K562 (cell line): ENCODE data around the gene TPSG1. TPM values are rescaled to one million over a fixed set of nuclear protein-coding genes. Genes with fewer than 3 reads are reported as not detected.
A peak's percentile ranks its signal among the peaks of the same experiment; 100 is the strongest.

Experiments used
- ATAC-seq: fragments of 200-7000 bp; cut with Tn5 transposase; 3 replicates; pipeline ENCODE4 v1.9.1; 2020; ENCODE audit warnings: moderate library complexity
- BruUV-seq: library from RNA; stranded (reverse); fragments of 400-500 nt; replicated peaks from 2 replicates; lab custom pipeline; 2021; lab: Mats Ljungman, UMichigan
- CTCF ChIA-PET: fragments of 300-600 bp; formaldehyde crosslinking; extraction: SDS; loops from one replicate; lab custom pipeline; 2021; ENCODE audit warnings: low intra/inter-chr PET ratio; lab: Yijun Ruan, JAX
- POLR2A ChIA-PET: fragments of 300-600, 350-650 bp; sonication (Branson Sonifier 250); formaldehyde crosslinking; extraction: SDS; loops from one replicate; lab custom pipeline; 2021; ENCODE audit warnings: antibody characterized with exemption, inconsistent platforms; lab: Yijun Ruan, JAX
- DNase-seq, 4 experiments: peaks; one replicate each; pipeline versions ENCODE4 v3.0.0 to v3.0.0-alpha.2; 2011 to 2018; ENCODE audit warnings: low spot score in 3 of 4, mixed read lengths in 3 of 4; ENCODE audit errors: extremely low read depth in 1 of 4
- FAIRE-seq: peaks from 2 replicates; lab custom pipeline; 2011; peaks lifted over from hg19 to GRCh38; lab: Jason Lieb, UNC
- H2AFZ ChIP-seq: 2 replicates; pipeline ENCODE4 v1.6.0; 2011; ENCODE audit warnings: low read depth, low read length, control low read depth, inconsistent platforms
- H3K27ac ChIP-seq: fragments of 200-600 bp; 3 replicates; pipeline ENCODE4 v1.8.0; 2011; ENCODE audit warnings: low read depth, mild to moderate bottlenecking, control low read depth, inconsistent platforms, low read length, moderate library complexity, mixed read lengths; ENCODE audit errors: extremely low read depth
- H3K27me3 ChIP-seq, 2 experiments: fragments of 300-600 bp in 1 of 2; 2 replicates in 1 of 2; 3 replicates in 1 of 2; pipeline versions ENCODE4 v1.6.0 to v1.8.0; 2011; ENCODE audit warnings: inconsistent platforms in 2 of 2, low read length in 2 of 2, mild to moderate bottlenecking in 1 of 2, mixed read lengths in 1 of 2, moderate library complexity in 1 of 2; ENCODE audit not compliant: control insufficient read depth in 2 of 2, insufficient read depth in 2 of 2
- H3K36me3 ChIP-seq: fragments of 300-600 bp; 3 replicates; pipeline ENCODE4 v1.8.0; 2011; ENCODE audit warnings: mild to moderate bottlenecking, low read length, inconsistent platforms; ENCODE audit not compliant: control insufficient read depth, insufficient read depth
- H3K4me1 ChIP-seq, 2 experiments: fragments of 200-600 bp in 1 of 2; replicated peaks in 1 of 2; 2 replicates in 1 of 2; 3 replicates in 1 of 2; pipeline versions ENCODE4 v1.5.1 to v1.8.0; 2011; ENCODE audit warnings: inconsistent platforms in 2 of 2, low read length in 2 of 2, mild to moderate bottlenecking in 1 of 2, mixed read lengths in 1 of 2, moderate library complexity in 1 of 2; ENCODE audit not compliant: control insufficient read depth in 2 of 2, insufficient read depth in 2 of 2
- H3K4me2 ChIP-seq: 2 replicates; pipeline ENCODE4 v1.6.1; 2011; ENCODE audit warnings: low read length, control low read depth, inconsistent platforms, mixed read lengths; ENCODE audit not compliant: insufficient read depth
- H3K4me3 ChIP-seq: fragments of 200-600 bp; sonication (generic), shearing (Covaris generic); 2 replicates; pipeline ENCODE4 v1.5.1; 2016; ENCODE audit warnings: control low read depth, inconsistent platforms
- H3K79me2 ChIP-seq: fragments of 200-600 bp; 3 replicates; pipeline ENCODE4 v1.8.0; 2011; ENCODE audit warnings: low read length, inconsistent platforms; ENCODE audit not compliant: control insufficient read depth, insufficient read depth
- H3K9ac ChIP-seq, 2 experiments: 2 replicates each; pipeline versions ENCODE4 v1.6.0 to v1.6.1; 2011; ENCODE audit warnings: low read depth in 2 of 2, low read length in 2 of 2, control low read depth in 1 of 2, inconsistent platforms in 1 of 2, mild to moderate bottlenecking in 1 of 2, mixed read lengths in 1 of 2; ENCODE audit not compliant: insufficient read depth in 1 of 2
- H3K9me1 ChIP-seq: one replicate; pipeline ENCODE4 v1.6.0; 2011; ENCODE audit warnings: inconsistent platforms, mild to moderate bottlenecking, low read length, moderate library complexity; ENCODE audit not compliant: control insufficient read depth, insufficient read depth
- H3K9me3 ChIP-seq: replicated peaks from 2 replicates; pipeline ENCODE4 v1.5.1; 2011; ENCODE audit warnings: low read depth, low read length, inconsistent platforms; ENCODE audit not compliant: control insufficient read depth, insufficient read depth
- H4K20me1 ChIP-seq: replicated peaks from 2 replicates; pipeline ENCODE4 v1.6.1; 2011; ENCODE audit warnings: low read length, inconsistent platforms, mixed read lengths; ENCODE audit not compliant: control insufficient read depth, insufficient read depth
- CTBP1 ChIP-seq: fragments of 450-650 bp; IDR thresholded peaks from 2 replicates; pipeline ENCODE4 v1.6.1; 2016; ENCODE audit warnings: borderline replicate concordance
- DMBX1 ChIP-seq: fragments of 250-450 bp; sonication (Bioruptor Pico); IDR thresholded peaks from 2 replicates; pipeline ENCODE4 v1.8.0; 2022; ENCODE audit warnings: inconsistent platforms, mild to moderate bottlenecking, moderate library complexity, borderline replicate concordance
- MED1 ChIP-seq: sonication (generic); formaldehyde crosslinking; IDR thresholded peaks from 2 replicates; pipeline ENCODE4 v1.8.1; 2023; ENCODE audit warnings: missing genetic modification reagents, borderline replicate concordance
- RBM17 ChIP-seq: fragments of 200-400 bp; formaldehyde crosslinking; IDR thresholded peaks from 2 replicates; pipeline ENCODE4 v1.6.1; 2017; ENCODE audit warnings: low read depth, mild to moderate bottlenecking, low read length, borderline replicate concordance
- SP2 ChIP-seq: IDR thresholded peaks from 2 replicates; pipeline ENCODE4 v1.6.1; 2011; ENCODE audit warnings: mild to moderate bottlenecking, low read depth, low read length, moderate library complexity; ENCODE audit not compliant: poor library complexity, severe bottlenecking; ENCODE audit errors: extremely low read depth
- SRF ChIP-seq, 2 experiments: fragments of 250-450, 450-650 bp in 1 of 2; sonication (Bioruptor Pico) in 1 of 2; sonication (generic) in 1 of 2; formaldehyde crosslinking; IDR thresholded peaks; 2 replicates each; pipeline versions ENCODE4 v1.5.0 to v1.5.1; 2020 to 2022; ENCODE audit warnings: mild to moderate bottlenecking in 1 of 2, missing genetic modification reagents in 1 of 2
- SRSF1 ChIP-seq: fragments of 200-400 bp; formaldehyde crosslinking; IDR thresholded peaks from 2 replicates; pipeline ENCODE4 v1.6.1; 2017; ENCODE audit warnings: mild to moderate bottlenecking, low read depth, low read length, moderate library complexity
- ZNF445 ChIP-seq: fragments of 250-450 bp; sonication (Bioruptor Pico); IDR thresholded peaks from 2 replicates; pipeline ENCODE4 v1.4.0; 2020; ENCODE audit warnings: low read depth, mild to moderate bottlenecking, moderate library complexity
- WGBS: fragments of 100-300 bp; shearing (Covaris generic); methylation state at CpG from one replicate; pipeline ENCODE4 v1.1.6; 2016; ENCODE audit warnings: low coverage, mixed read lengths; ENCODE audit not compliant: insufficient coverage; ENCODE audit errors: missing lambda C conversion rate; 5-methylcytosine and 5-hydroxymethylcytosine counted together
- in situ Hi-C: fragments of 300-500 bp; cut with MboI; formaldehyde crosslinking; loops from 4 replicates; pipeline ENCODE4 v1.15.0; 2018; ENCODE audit warnings: inconsistent platforms, mixed read lengths
- intact Hi-C: fragments of 100-400 bp; cut with micrococcal nuclease; formaldehyde crosslinking; loops from 2 replicates; pipeline ENCODE4 v1.14.2; 2022
- polyA plus RNA-seq, 8 experiments: library from polyadenylated mRNA; depleted of rRNA in 4 of 8; stranded (reverse) in 5 of 8; unstranded in 3 of 8; fragments of >200 nt; fragmentation: Nextera tagmentation in 2 of 8; fragmentation: Illumina TruSeq in 1 of 8; extraction: Ambion mirVana in 2 of 8; extraction: Trizol in 1 of 8; gene quantifications; 2 replicates each; pipeline versions ENCODE4 v1.2.1 to v1.2.3, GENCODE V29; 2011 to 2014; ENCODE audit warnings: inconsistent platforms in 1 of 8, missing spikeins in 1 of 8
- total RNA-seq, 7 experiments: library from RNA; depleted of rRNA in 6 of 7; stranded (reverse); fragments of >200 nt in 6 of 7; fragmentation: Illumina TruSeq in 2 of 7; extraction: Trizol in 2 of 7; gene quantifications; 2 replicates each; pipeline versions ENCODE4 v1.2.1 to v1.2.3, GENCODE V29; 2011 to 2021; ENCODE audit warnings: low replicate concordance in 1 of 7

The TPSG1 gene
- total and polyA plus RNA-seq, 9 of the 15 experiments (the other 6 are each of a cell fraction or from before 2014, with no cell fraction given): not detected

DNA sequence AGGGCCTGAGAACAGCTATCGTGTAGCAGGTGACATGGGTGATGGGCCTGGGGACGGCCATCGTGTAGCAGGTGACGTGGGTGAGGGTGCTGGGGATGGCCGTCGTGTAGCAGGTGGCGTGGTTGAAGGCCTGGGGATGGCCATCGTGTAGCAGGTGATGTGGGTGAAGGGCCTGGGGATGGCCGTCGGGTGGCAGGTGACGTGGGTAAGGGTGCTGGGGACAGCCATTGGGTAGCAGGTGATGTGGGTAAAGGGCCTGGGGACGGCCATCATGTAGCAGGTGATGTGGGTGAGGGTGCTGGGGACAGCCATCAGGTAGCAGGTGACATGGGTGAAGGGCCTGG is 46.3 kb upstream of the TPSG1 start:
- no peak overlapping the region for H3K4me2 ChIP-seq
- no peaks in the 10 kb centered on the region for H4K20me1 ChIP-seq
- no peaks in the 10 kb centered on the region for H3K9me1 ChIP-seq
- no peaks in the 10 kb centered on the region for H3K79me2 ChIP-seq
- H3K27me3 ChIP-seq: peaks cover 0 to 16% of the 10 kb centered on the region in 2 experiments; a peak in 3 of 5 replicates
- ATAC-seq: no peak
- intact Hi-C loops (no loop called here), in situ Hi-C loops (no loop called here)
- H3K4me3 ChIP-seq: no peak overlapping the region
- no TSS peak for BruUV-seq
- H3K4me1 ChIP-seq: peaks cover 3 to 27% of the 10 kb centered on the region in 2 experiments; a peak in 3 of 5 replicates
- TF ChIP-seq SRF (CRISPR knock-in tag; IDR thresholded peaks at IDR 0.05) (no peak), SP2 (no peak), RBM17 (no peak), CTBP1 (no peak), SRSF1 (no peak), DMBX1 (CRISPR knock-in tag) (no peak), MED1 (CRISPR knock-in tag) (no peak), ZNF445 (no peak)
- H2AFZ ChIP-seq: no peak overlapping the region
- H3K9ac ChIP-seq: peak overlapping the region in 1 of 2 experiments; percentile 58; a peak in 2 of 4 replicates
- no peak for DNase-seq
- H3K9me3 ChIP-seq: no peaks in the 10 kb centered on the region
- no peaks in the 10 kb centered on the region for H3K36me3 ChIP-seq
- CTCF ChIA-PET: interaction anchor here (0.7 kb wide), 1 partner anchor 73 kb away, joined by 3 read pairs; no protein-coding TSS in a partner anchor
- H3K27ac ChIP-seq: no peak overlapping the region
- POLR2A ChIA-PET: interaction anchor here (0.5 kb wide), 1 partner anchor 634 kb away, joined by 3 read pairs; no protein-coding TSS in a partner anchor
- 26% methylated on average over 12 of the region's 12 CpGs for WGBS
- FAIRE-seq: no peak
